K562 (cell line): Measurements from ENCODE around the gene DHDDS. TPM values are rescaled to one million over a fixed set of nuclear protein-coding genes. Genes with fewer than 3 reads are reported as not detected.

ENCODE experiments used
- ARID1B ChIP-seq: fragments of 450-650 bp; IDR thresholded peaks from 2 replicates; pipeline ENCODE4 v1.6.1; 2016; ENCODE audit warnings: antibody characterized with exemption, mild to moderate bottlenecking, inconsistent platforms
- ARNT ChIP-seq, 2 experiments: fragments of 450-650 bp; IDR thresholded peaks; 2 replicates each; pipeline ENCODE4 v1.6.1; 2016; ENCODE audit warnings: mild to moderate bottlenecking in 1 of 2
- BDP1 ChIP-seq: IDR thresholded peaks from 3 replicates; pipeline ENCODE4 v1.6.1; 2011; ENCODE audit not compliant: insufficient read length, insufficient read depth
- COPS2 ChIP-seq: fragments of 450-650 bp; conservative IDR thresholded peaks from 2 replicates; pipeline ENCODE4 v1.6.1; 2016; ENCODE audit warnings: mild to moderate bottlenecking, moderate library complexity
- HDAC1 ChIP-seq, 2 experiments: fragments of 450-650 bp; IDR thresholded peaks; 2 replicates each; pipeline ENCODE4 v1.6.1; 2016 to 2017; ENCODE audit warnings: inconsistent platforms in 1 of 2, mild to moderate bottlenecking in 1 of 2, moderate library complexity in 1 of 2
- IFI16 ChIP-seq: fragments of 250-450 bp; sonication (Bioruptor Pico); IDR thresholded peaks from 2 replicates; pipeline ENCODE4 v2.1.2; 2022; ENCODE audit warnings: mild to moderate bottlenecking, inconsistent platforms
- JUNB ChIP-seq: fragments of 450-650 bp; formaldehyde crosslinking; conservative IDR thresholded peaks from 2 replicates; pipeline ENCODE4 v1.4.0; 2020; ENCODE audit warnings: mild to moderate bottlenecking
- KDM1A ChIP-seq, 2 experiments: fragments of 450-650 bp; IDR thresholded peaks; 2 replicates each; pipeline ENCODE4 v1.6.1; 2016; ENCODE audit warnings: mild to moderate bottlenecking in 2 of 2
- NR4A1 ChIP-seq, 2 experiments: fragments of 250-450 bp in 1 of 2; fragments of 450-650 bp in 1 of 2; sonication (Bioruptor Pico) in 1 of 2; IDR thresholded peaks; 2 replicates each; pipeline versions ENCODE4 v1.4.0 to v1.6.1; 2016 to 2020; ENCODE audit warnings: mild to moderate bottlenecking in 2 of 2, missing compliant biosample characterization in 1 of 2, missing genetic modification characterization in 1 of 2, moderate library complexity in 1 of 2
- POLR2A ChIP-seq: fragments of 450-650 bp; conservative IDR thresholded peaks from 2 replicates; pipeline ENCODE4 v1.6.1; 2016
- POLR2B ChIP-seq: fragments of 450-650 bp; IDR thresholded peaks from 2 replicates; pipeline ENCODE4 v1.6.1; 2018; ENCODE audit warnings: low read depth; ENCODE audit not compliant: partially characterized antibody
- PREB ChIP-seq: sonication (generic); formaldehyde crosslinking; IDR thresholded peaks from 2 replicates; pipeline ENCODE4 v1.8.1; 2023; ENCODE audit warnings: mild to moderate bottlenecking, missing genetic modification reagents
- PURB ChIP-seq: sonication (generic); formaldehyde crosslinking; IDR thresholded peaks from 2 replicates; pipeline ENCODE4 v1.9.0; 2021; ENCODE audit warnings: low read depth, mild to moderate bottlenecking, missing genetic modification reagents
- SAFB ChIP-seq: fragments of 200-400 bp; formaldehyde crosslinking; IDR thresholded peaks from 2 replicates; pipeline ENCODE4 v1.6.1; 2017; ENCODE audit warnings: low read depth, low read length, borderline replicate concordance
- SETDB1 ChIP-seq: IDR thresholded peaks from one replicate; pipeline ENCODE4 v1.6.1; 2012; ENCODE audit warnings: low read length, control low read depth, inconsistent platforms
- VEZF1 ChIP-seq: fragments of 200-800 bp; sonication (Bioruptor generic); IDR thresholded peaks from 2 replicates; pipeline ENCODE4 v1.6.1; 2017; ENCODE audit warnings: missing genetic modification characterization, missing compliant biosample characterization
- polyA plus RNA-seq, 8 experiments: library from polyadenylated mRNA; depleted of rRNA in 4 of 8; stranded (reverse) in 5 of 8; unstranded in 3 of 8; fragments of >200 nt; fragmentation: Nextera tagmentation in 2 of 8; fragmentation: Illumina TruSeq in 1 of 8; extraction: Ambion mirVana in 2 of 8; extraction: Trizol in 1 of 8; gene quantifications; 2 replicates each; pipeline versions ENCODE4 v1.2.1 to v1.2.3, GENCODE V29; 2011 to 2014; ENCODE audit warnings: inconsistent platforms in 1 of 8, missing spikeins in 1 of 8
- total RNA-seq, 7 experiments: library from RNA; depleted of rRNA in 6 of 7; stranded (reverse); fragments of >200 nt in 6 of 7; fragmentation: Illumina TruSeq in 2 of 7; extraction: Trizol in 2 of 7; gene quantifications; 2 replicates each; pipeline versions ENCODE4 v1.2.1 to v1.2.3, GENCODE V29; 2011 to 2021; ENCODE audit warnings: low replicate concordance in 1 of 7
- TF ChIP-seq, protein P1 (sequence below), 2 experiments: fragments of 450-650 bp; conservative IDR thresholded peaks; 2 replicates each; pipeline ENCODE4 v1.6.1; 2017; ENCODE audit warnings: mild to moderate bottlenecking in 2 of 2, moderate library complexity in 2 of 2
- TF ChIP-seq, protein P2 (sequence below): IDR thresholded peaks from 3 replicates; pipeline ENCODE4 v1.6.1; 2011; ENCODE audit warnings: borderline replicate concordance, mild to moderate bottlenecking, moderate library complexity; ENCODE audit not compliant: insufficient read length; ENCODE audit errors: extremely low read depth
- TF ChIP-seq, protein P3 (sequence below): fragments of 250-450 bp; sonication (Bioruptor Pico); IDR thresholded peaks from 2 replicates; pipeline ENCODE4 v1.5.0; 2021; ENCODE audit warnings: mild to moderate bottlenecking, moderate library complexity

Gene DHDDS
- total and polyA plus RNA-seq, 9 of the 15 experiments (the other 6 are each of a cell fraction or from before 2014, with no cell fraction given) = 33.3 to 55.0 (median 44.3) TPM

GRCh38 chr1:26408604-26409003 lies 23.5 kb upstream of the DHDDS start (continued):
- TF ChIP-seq, protein P1, sequence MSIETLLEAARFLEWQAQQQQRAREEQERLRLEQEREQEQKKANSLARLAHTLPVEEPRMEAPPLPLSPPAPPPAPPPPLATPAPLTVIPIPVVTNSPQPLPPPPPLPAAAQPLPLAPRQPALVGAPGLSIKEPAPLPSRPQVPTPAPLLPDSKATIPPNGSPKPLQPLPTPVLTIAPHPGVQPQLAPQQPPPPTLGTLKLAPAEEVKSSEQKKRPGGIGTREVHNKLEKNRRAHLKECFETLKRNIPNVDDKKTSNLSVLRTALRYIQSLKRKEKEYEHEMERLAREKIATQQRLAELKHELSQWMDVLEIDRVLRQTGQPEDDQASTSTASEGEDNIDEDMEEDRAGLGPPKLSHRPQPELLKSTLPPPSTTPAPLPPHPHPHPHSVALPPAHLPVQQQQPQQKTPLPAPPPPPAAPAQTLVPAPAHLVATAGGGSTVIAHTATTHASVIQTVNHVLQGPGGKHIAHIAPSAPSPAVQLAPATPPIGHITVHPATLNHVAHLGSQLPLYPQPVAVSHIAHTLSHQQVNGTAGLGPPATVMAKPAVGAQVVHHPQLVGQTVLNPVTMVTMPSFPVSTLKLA (conservative IDR thresholded peaks at IDR 0.05) = peak; percentile 98 to 99
- TF ChIP-seq HDAC1 (IDR thresholded peaks at IDR 0.05) (peak; percentile 83 to 100; a peak in 3 of 4 replicates), ARID1B (no peak), POLR2A (no peak), PREB (CRISPR knock-in tag) (peak; percentile 99; the same call in 1 of the 2 replicates), KDM1A (IDR thresholded peaks at IDR 0.05) (no peak), SAFB (no peak), PURB (CRISPR knock-in tag) (0 out of 2 replicates have a peak, but pooled peaks have one; percentile 18), ARNT (IDR thresholded peaks at IDR 0.05) (no peak), COPS2 (no peak), VEZF1 (CRISPR knock-in tag) (peak; percentile 78), IFI16 (peak; percentile 75), JUNB (CRISPR knock-in tag) (no peak), POLR2B (no peak), SETDB1 (no peak), BDP1 (no peak), NR4A1 (CRISPR knock-in tag; IDR thresholded peaks at IDR 0.05) (0 out of 2 replicates have a peak, but pooled peaks have one; percentile 62), NR4A1 (tag; IDR thresholded peaks at IDR 0.05) (peak; percentile 90)
- TF ChIP-seq, protein P2, sequence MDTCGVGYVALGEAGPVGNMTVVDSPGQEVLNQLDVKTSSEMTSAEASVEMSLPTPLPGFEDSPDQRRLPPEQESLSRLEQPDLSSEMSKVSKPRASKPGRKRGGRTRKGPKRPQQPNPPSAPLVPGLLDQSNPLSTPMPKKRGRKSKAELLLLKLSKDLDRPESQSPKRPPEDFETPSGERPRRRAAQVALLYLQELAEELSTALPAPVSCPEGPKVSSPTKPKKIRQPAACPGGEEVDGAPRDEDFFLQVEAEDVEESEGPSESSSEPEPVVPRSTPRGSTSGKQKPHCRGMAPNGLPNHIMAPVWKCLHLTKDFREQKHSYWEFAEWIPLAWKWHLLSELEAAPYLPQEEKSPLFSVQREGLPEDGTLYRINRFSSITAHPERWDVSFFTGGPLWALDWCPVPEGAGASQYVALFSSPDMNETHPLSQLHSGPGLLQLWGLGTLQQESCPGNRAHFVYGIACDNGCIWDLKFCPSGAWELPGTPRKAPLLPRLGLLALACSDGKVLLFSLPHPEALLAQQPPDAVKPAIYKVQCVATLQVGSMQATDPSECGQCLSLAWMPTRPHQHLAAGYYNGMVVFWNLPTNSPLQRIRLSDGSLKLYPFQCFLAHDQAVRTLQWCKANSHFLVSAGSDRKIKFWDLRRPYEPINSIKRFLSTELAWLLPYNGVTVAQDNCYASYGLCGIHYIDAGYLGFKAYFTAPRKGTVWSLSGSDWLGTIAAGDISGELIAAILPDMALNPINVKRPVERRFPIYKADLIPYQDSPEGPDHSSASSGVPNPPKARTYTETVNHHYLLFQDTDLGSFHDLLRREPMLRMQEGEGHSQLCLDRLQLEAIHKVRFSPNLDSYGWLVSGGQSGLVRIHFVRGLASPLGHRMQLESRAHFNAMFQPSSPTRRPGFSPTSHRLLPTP = no peak
- TF ChIP-seq, protein P3, sequence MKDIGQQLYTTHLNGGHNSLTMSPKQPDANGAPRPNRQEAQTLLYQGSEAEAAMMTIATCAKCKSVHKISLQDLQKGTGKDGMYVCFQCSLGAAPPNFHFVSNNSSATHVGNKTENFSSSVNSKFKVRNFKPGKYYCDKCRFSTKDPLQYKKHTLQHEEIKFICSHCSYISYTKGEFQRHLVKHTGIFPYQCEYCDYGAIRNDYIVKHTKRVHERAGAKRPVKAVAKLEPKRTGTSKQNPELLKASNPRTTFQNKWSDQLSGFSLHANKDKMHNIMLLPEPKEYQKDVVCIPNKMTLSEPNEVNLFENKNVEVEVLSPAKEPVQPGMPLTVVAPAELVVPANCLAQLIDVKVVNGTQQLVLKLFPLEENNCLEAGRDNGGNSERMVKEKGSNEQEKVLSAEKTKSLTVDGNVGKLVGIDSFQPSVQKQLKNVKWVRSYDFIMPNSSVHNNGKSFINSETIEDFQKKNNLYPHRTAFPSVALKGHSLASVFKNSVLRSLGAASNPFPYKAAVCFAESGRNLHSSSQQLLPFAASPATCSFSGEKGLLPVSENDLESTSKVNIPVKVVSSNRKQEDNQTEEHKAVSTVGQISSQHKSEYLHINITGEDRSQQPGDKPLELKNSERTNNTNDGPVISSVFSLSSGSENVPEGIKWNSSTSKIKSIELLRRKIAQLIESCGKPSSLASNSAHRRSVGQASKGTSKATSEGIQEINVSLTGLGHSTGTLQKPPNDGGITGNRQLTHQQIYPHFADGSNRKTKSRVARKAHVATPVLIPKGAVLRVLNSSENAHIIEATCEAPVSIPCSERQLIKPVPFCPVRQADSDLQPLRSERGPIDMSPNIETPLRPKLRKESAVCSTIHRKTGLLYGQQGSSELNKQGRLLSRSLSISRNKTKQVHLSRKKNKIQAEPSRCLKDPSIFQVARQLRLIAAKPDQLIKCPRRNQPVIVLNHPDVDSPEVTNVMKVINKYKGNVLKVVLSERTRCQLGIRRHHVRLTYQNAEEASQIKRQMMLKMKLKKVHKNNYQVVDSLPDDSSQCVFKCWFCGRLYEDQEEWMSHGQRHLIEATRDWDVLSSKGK (CRISPR knock-in tag) = no peak
